Activated naive CD4-positive, alpha-beta T cell treated with anti-CD3 and anti-CD28 coated beads, Interleukin-2, amount 10 ng/mL, durations not matched to agents 7 days and 5 days (primary cell): ENCODE results near the gene CTTNBP2NL.
"Not testable (repeated sequence)": the region's sequence is repeated elsewhere in the genome, so short reads cannot be mapped to it uniquely, and the experiment has no call there.

Source experiments
- CTCF ChIA-PET: fragments of 350-600 bp; sonication (Branson Sonifier 250); formaldehyde crosslinking; loops from one replicate; lab custom pipeline; 2021; ENCODE audit warnings: antibody characterized with exemption; lab: Charles Lee
- DNase-seq: peaks from one replicate; pipeline ENCODE4 v3.0.0-alpha.2; 2020
- H3K27ac Mint-ChIP-seq: one replicate; pipeline ENCODE4 v1.8.0; 2021; ENCODE audit warnings: mild to moderate bottlenecking, moderate library complexity, mixed read lengths
- H3K27me3 Mint-ChIP-seq: one replicate; pipeline ENCODE4 v1.8.0; 2021; ENCODE audit warnings: mild to moderate bottlenecking, mixed read lengths
- H3K36me3 Mint-ChIP-seq: one replicate; pipeline ENCODE4 v1.8.0; 2021; ENCODE audit warnings: mixed read lengths
- H3K4me1 Mint-ChIP-seq: one replicate; pipeline ENCODE4 v1.8.0; 2021; ENCODE audit warnings: mixed read lengths
- H3K4me3 Mint-ChIP-seq: one replicate; pipeline ENCODE4 v1.8.0; 2021; ENCODE audit warnings: mild to moderate bottlenecking, moderate library complexity, mixed read lengths
- H3K9me3 Mint-ChIP-seq: one replicate; pipeline ENCODE4 v1.8.0; 2021; ENCODE audit warnings: mixed read lengths

The CTTNBP2NL gene

GRCh38 chr1:112449630-112449983, 53.6 kb downstream of the CTTNBP2NL start:
- CTCF ChIA-PET, result interaction anchor here (1.0 kb wide), 1 partner anchor 17 kb away, joined by 4 read pairs; no protein-coding TSS in a partner anchor
- no peak for DNase-seq
- no peaks in the 10 kb centered on the region for H3K27me3 Mint-ChIP-seq
- H3K4me3 Mint-ChIP-seq, result no peak overlapping the region
- H3K27ac Mint-ChIP-seq, result no peak overlapping the region
- H3K36me3 Mint-ChIP-seq, result no peaks in the 10 kb centered on the region
- no peaks in the 10 kb centered on the region for H3K4me1 Mint-ChIP-seq
- H3K9me3 Mint-ChIP-seq, result no peaks in the 10 kb centered on the region

- no peak overlapping the region for H3K4me3 Mint-ChIP-seq
- peaks cover under 1% of the 10 kb centered on the region for H3K27me3 Mint-ChIP-seq
- H3K36me3 Mint-ChIP-seq, result no peaks in the 10 kb centered on the region
- no peaks in the 10 kb centered on the region for H3K9me3 Mint-ChIP-seq
- CTCF ChIA-PET, result interaction anchor here (1.3 kb wide), 1 partner anchor 17 kb away, joined by 3 read pairs; no protein-coding TSS in a partner anchor
- H3K4me1 Mint-ChIP-seq, result no peaks in the 10 kb centered on the region
- no peak for DNase-seq
- no peak overlapping the region for H3K27ac Mint-ChIP-seq
These were observed 54.8 kb downstream of the CTTNBP2NL start for GRCh38 chr1:112450773-112451172.

- not testable (repeated sequence) for H3K4me3 Mint-ChIP-seq, DNase-seq, H3K27ac Mint-ChIP-seq, H3K4me1 Mint-ChIP-seq, H3K9me3 Mint-ChIP-seq, H3K27me3 Mint-ChIP-seq, H3K36me3 Mint-ChIP-seq
- CTCF ChIA-PET, result interaction anchor here (0.6 to 1.3 kb wide), 2 partner anchors 12 to 16 kb away, joined by 3 read pairs; no protein-coding TSS in a partner anchor
These were observed 55.3 kb downstream of the CTTNBP2NL start for GRCh38 chr1:112451301-112451700.

- Mint-ChIP-seq H3K27me3 (peaks cover 11% of the 10 kb centered on the region), H3K4me3 (no peak overlapping the region), H3K9me3 (no peaks in the 10 kb centered on the region), H3K27ac (no peak overlapping the region), H3K4me1 (no peaks in the 10 kb centered on the region), H3K36me3 (no peaks in the 10 kb centered on the region)
- CTCF ChIA-PET, result no interaction called here
- DNase-seq, result no peak
These were observed 57.9 kb downstream of the CTTNBP2NL start for GRCh38 chr1:112453876-112454275.

GRCh38 chr1:112454316-112454715, 58.3 kb downstream of the CTTNBP2NL start:
- Mint-ChIP-seq H3K9me3 (no peaks in the 10 kb centered on the region), H3K4me3 (no peak overlapping the region), H3K36me3 (no peaks in the 10 kb centered on the region), H3K4me1 (no peaks in the 10 kb centered on the region), H3K27ac (no peak overlapping the region), H3K27me3 (peaks cover 11% of the 10 kb centered on the region)
- DNase-seq, result no peak
- CTCF ChIA-PET, result no interaction called here

GRCh38 chr1:112457241-112457640, 61.2 kb downstream of the CTTNBP2NL start:
- Mint-ChIP-seq H3K4me1 (no peaks in the 10 kb centered on the region), H3K4me3 (no peak overlapping the region), H3K27ac (no peak overlapping the region), H3K27me3 (peaks cover 11% of the 10 kb centered on the region), H3K36me3 (no peaks in the 10 kb centered on the region), H3K9me3 (no peaks in the 10 kb centered on the region)
- no peak for DNase-seq
- CTCF ChIA-PET, result interaction anchor here (0.6 kb wide), 1 partner anchor 20 kb away, joined by 3 read pairs; no protein-coding TSS in a partner anchor

- no peak overlapping the region for H3K27ac Mint-ChIP-seq
- H3K36me3 Mint-ChIP-seq, result no peaks in the 10 kb centered on the region
- CTCF ChIA-PET, result interaction anchor here (1.0 kb wide), 1 partner anchor 88 kb away, joined by 3 read pairs; no protein-coding TSS in a partner anchor
- no peak for DNase-seq
- H3K4me1 Mint-ChIP-seq, result no peaks in the 10 kb centered on the region
- peaks cover 11% of the 10 kb centered on the region for H3K27me3 Mint-ChIP-seq
- no peak overlapping the region for H3K4me3 Mint-ChIP-seq
- no peaks in the 10 kb centered on the region for H3K9me3 Mint-ChIP-seq
These were observed 61.9 kb downstream of the CTTNBP2NL start for GRCh38 chr1:112457955-112458354.

GRCh38 chr1:112458756-112459155, 62.7 kb downstream of the CTTNBP2NL start:
- DNase-seq, result no peak
- no peaks in the 10 kb centered on the region for H3K9me3 Mint-ChIP-seq
- CTCF ChIA-PET, result interaction anchor here (1.0 to 1.2 kb wide), 3 partner anchors 67 to 257 kb away, joined by 3 to 4 read pairs (median 3); partner anchors contain the start of gene PPM1J

GRCh38 chr1:112460615-112461014, 64.6 kb downstream of the CTTNBP2NL start:
- Mint-ChIP-seq H3K4me1 (peaks cover 2% of the 10 kb centered on the region), H3K4me3 (no peak overlapping the region), H3K27me3 (peaks cover 17% of the 10 kb centered on the region), H3K9me3 (no peaks in the 10 kb centered on the region), H3K36me3 (no peaks in the 10 kb centered on the region), H3K27ac (no peak overlapping the region)
- no peak for DNase-seq
- CTCF ChIA-PET, result no interaction called here

More at GRCh38 chr1:112458756-112459155, 62.7 kb downstream of the CTTNBP2NL start:
- Mint-ChIP-seq H3K27ac (no peak overlapping the region), H3K36me3 (no peaks in the 10 kb centered on the region), H3K4me3 (no peak overlapping the region), H3K27me3 (peaks cover 11% of the 10 kb centered on the region), H3K4me1 (no peaks in the 10 kb centered on the region)

- Mint-ChIP-seq H3K27me3 (peaks cover 20% of the 10 kb centered on the region), H3K36me3 (no peaks in the 10 kb centered on the region), H3K27ac (no peak overlapping the region), H3K4me3 (no peak overlapping the region), H3K4me1 (peaks cover 10% of the 10 kb centered on the region), H3K9me3 (no peaks in the 10 kb centered on the region)
- CTCF ChIA-PET, result interaction anchor here (7.6 kb wide), 1 partner anchor 71 kb away, joined by 78 read pairs; no protein-coding TSS in a partner anchor
- DNase-seq, result no peak
These were observed 65.3 kb downstream of the CTTNBP2NL start for GRCh38 chr1:112461200-112461871.

- DNase-seq, result no peak
- Mint-ChIP-seq H3K36me3 (no peaks in the 10 kb centered on the region), H3K27ac (no peak overlapping the region), H3K27me3 (peaks cover 19% of the 10 kb centered on the region), H3K4me1 (peaks cover 13% of the 10 kb centered on the region), H3K9me3 (no peaks in the 10 kb centered on the region), H3K4me3 (no peak overlapping the region)
- CTCF ChIA-PET, result interaction anchor here (0.6 to 7.6 kb wide), 2 partner anchors 12 to 72 kb away, joined by 3 to 78 read pairs; no protein-coding TSS in a partner anchor
These were observed 66.9 kb downstream of the CTTNBP2NL start for GRCh38 chr1:112462953-112463279.

- Mint-ChIP-seq H3K4me3 (no peak overlapping the region), H3K36me3 (no peaks in the 10 kb centered on the region), H3K9me3 (no peaks in the 10 kb centered on the region), H3K27ac (no peak overlapping the region), H3K27me3 (peaks cover 19% of the 10 kb centered on the region), H3K4me1 (peaks cover 13% of the 10 kb centered on the region)
- DNase-seq, result no peak
- CTCF ChIA-PET, result interaction anchor here (4.0 to 7.6 kb wide), 2 partner anchors 70 to 74 kb away, joined by 13 to 78 read pairs; no protein-coding TSS in a partner anchor
These were observed 68.5 kb downstream of the CTTNBP2NL start for GRCh38 chr1:112464501-112464900.

GRCh38 chr1:112465122-112465521, 69.1 kb downstream of the CTTNBP2NL start:
- Mint-ChIP-seq H3K4me3 (no peak overlapping the region), H3K4me1 (peaks cover 13% of the 10 kb centered on the region), H3K27me3 (peaks cover 19% of the 10 kb centered on the region), H3K27ac (no peak overlapping the region), H3K9me3 (no peaks in the 10 kb centered on the region), H3K36me3 (no peaks in the 10 kb centered on the region)
- CTCF ChIA-PET, result interaction anchor here (1.0 to 7.6 kb wide), 5 partner anchors 39 to 242 kb away, joined by 3 to 78 read pairs (median 6); no protein-coding TSS in a partner anchor
- no peak for DNase-seq

- peak; percentile 89 for DNase-seq
- H3K27ac Mint-ChIP-seq, result no peak overlapping the region
- H3K27me3 Mint-ChIP-seq, result peaks cover 28% of the 10 kb centered on the region
- CTCF ChIA-PET, result interaction anchor here (0.6 to 7.6 kb wide), 18 partner anchors 17 to 611 kb away, joined by 3 to 78 read pairs (median 4); no protein-coding TSS in a partner anchor
- H3K4me3 Mint-ChIP-seq, result peak overlapping the region; percentile 63
- no peaks in the 10 kb centered on the region for H3K9me3 Mint-ChIP-seq
- H3K36me3 Mint-ChIP-seq, result no peaks in the 10 kb centered on the region
- H3K4me1 Mint-ChIP-seq, result peaks cover 13% of the 10 kb centered on the region
These were observed 70.2 kb downstream of the CTTNBP2NL start for GRCh38 chr1:112466078-112466660.
